Prostate gland (tissue), 2 donors: ENCODE data around the gene TICAM1.

Experiments used
- POLR2A ChIP-seq: fragments of 450-650 bp; IDR thresholded peaks from one replicate; pipeline ENCODE4 v1.6.1; 2016; ENCODE audit warnings: antibody characterized with exemption, mild to moderate bottlenecking
- TF ChIP-seq, protein P1 (sequence below), 4 experiments: fragments of 200-600 bp in 2 of 4; fragments of 450-650 bp in 2 of 4; sonication (generic) in 2 of 4; IDR thresholded peaks; 1 replicate in 3 of 4; 2 replicates in 1 of 4; pipeline ENCODE4 v1.5.1; 2016 to 2019; ENCODE audit warnings: antibody characterized with exemption in 4 of 4, mild to moderate bottlenecking in 2 of 4, moderate library complexity in 2 of 4

DNA sequence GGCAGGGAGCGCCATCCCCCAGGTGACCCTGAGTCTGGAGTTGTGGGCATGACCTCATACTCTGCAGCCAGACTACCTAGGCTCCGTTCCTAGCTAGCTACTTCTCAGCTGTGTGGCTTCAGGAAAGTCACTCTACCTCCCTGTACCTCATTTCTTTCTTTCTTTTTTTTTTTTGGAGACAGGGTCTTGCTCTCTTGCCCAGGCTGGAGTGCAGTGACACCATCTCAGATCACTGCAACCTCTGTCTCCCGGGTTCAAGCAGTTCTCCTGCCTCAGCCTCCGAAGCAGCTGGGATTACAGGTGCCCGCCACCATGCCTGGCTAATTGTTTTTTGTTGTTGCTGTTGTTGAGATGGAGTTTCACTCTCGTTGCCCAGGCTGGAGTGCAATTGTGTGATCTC is 21.0 kb upstream of the TICAM1 start:
- TF ChIP-seq, protein P1, sequence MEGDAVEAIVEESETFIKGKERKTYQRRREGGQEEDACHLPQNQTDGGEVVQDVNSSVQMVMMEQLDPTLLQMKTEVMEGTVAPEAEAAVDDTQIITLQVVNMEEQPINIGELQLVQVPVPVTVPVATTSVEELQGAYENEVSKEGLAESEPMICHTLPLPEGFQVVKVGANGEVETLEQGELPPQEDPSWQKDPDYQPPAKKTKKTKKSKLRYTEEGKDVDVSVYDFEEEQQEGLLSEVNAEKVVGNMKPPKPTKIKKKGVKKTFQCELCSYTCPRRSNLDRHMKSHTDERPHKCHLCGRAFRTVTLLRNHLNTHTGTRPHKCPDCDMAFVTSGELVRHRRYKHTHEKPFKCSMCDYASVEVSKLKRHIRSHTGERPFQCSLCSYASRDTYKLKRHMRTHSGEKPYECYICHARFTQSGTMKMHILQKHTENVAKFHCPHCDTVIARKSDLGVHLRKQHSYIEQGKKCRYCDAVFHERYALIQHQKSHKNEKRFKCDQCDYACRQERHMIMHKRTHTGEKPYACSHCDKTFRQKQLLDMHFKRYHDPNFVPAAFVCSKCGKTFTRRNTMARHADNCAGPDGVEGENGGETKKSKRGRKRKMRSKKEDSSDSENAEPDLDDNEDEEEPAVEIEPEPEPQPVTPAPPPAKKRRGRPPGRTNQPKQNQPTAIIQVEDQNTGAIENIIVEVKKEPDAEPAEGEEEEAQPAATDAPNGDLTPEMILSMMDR (IDR thresholded peaks at IDR 0.05): no peak
- no peak for TF ChIP-seq POLR2A
